Measurements from ENCODE around the gene TSHZ3.
A peak's percentile ranks its signal among the peaks of the same experiment; 100 is the strongest.

Gene TSHZ3

DNA sequence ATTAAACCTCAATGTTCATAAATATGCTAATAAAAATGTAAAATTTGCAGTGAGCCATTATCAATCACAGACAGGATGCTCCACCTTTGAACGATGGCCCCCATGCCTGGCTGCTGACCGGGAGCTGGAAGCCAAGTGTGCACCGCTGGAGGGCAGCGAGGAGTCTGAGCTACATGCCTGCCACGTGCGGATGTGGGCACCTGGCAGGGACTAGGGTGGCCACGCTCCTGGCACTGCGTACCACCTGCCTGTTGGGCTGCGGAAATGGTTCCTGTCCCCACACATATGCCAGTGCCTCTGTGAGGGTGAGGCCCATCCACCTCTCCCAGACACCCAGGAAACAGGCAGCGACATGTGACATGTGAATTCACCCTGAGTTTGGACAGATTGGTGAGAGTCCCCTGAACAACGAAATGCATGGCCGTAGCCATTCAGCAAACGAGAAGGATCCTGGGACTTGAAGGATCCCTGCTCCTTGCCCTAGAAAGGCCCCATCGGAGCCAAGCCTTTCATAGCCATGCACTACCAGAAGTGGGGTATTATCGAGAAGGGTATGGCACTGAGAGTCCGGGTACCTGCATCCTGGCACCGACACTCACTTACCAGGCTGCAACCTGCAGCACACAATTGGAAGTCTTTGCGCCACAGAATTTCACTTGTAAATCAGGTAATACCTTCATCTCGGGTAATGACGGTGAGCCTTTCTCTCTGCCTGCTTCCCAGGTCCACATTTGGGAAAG is 35.8 kb downstream of the TSHZ3 start:
- peak; percentile 51 to 83 for DNase-seq

DNA sequence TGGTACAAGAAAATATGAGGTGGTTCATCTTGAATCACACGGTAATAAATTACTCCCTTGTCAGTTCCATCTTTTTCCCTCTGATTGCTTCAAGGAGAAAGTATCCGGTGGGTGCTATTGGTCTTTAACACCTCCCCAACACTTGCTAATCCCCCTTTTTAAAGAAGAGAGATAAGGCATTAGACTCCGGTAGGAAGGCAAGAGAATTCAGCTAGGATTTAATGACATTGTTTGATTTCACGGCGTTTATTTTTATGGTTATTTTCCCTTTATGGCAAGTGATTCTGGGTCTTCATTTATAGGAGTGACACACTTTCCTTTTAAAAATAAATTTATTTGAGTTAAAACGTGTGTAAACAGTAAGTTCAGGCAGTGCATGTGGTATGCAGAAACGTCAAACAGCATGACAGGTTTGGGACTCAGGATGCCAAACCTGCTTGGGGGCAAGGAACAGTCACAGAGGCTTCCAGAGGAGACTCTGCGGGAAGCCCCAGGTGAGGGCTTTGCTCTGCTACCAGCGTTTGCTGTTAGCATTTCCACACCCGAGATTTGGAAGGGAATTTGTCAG is 36.5 kb downstream of the TSHZ3 start:
- DNase-seq: no peak

DNA sequence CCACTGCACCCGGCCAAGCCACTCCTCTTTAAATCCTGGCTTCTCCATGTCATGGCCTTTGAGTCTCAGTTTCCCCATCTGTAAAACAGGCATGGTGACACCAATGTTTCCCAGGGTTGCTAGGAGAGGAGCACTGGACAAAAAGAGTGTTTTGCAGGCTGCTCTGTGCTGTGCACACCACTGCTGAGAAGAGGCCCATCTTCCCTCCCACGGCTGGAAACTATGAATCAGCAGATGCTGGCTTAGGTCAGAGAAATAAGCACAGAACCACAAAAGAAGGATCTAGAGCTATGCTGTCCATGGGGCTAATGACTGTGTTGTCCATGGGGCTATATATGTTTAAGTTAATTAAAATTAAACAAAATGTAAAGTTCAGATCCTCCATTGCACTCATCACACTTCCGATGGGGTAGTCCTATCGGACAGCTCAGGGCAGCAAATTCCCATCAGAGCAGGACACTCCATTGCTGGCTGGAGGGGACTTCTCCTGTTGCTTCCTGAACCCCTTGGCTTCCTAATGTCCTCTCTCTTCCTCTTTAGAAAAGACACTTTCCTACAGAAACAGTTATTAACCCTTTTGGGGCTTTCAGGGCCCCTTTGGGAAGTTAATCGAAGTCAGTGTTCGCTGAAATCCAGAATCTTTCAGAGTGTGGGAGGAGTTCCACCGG is 37.1 kb downstream of the TSHZ3 start:
- no peak for DNase-seq

DNA sequence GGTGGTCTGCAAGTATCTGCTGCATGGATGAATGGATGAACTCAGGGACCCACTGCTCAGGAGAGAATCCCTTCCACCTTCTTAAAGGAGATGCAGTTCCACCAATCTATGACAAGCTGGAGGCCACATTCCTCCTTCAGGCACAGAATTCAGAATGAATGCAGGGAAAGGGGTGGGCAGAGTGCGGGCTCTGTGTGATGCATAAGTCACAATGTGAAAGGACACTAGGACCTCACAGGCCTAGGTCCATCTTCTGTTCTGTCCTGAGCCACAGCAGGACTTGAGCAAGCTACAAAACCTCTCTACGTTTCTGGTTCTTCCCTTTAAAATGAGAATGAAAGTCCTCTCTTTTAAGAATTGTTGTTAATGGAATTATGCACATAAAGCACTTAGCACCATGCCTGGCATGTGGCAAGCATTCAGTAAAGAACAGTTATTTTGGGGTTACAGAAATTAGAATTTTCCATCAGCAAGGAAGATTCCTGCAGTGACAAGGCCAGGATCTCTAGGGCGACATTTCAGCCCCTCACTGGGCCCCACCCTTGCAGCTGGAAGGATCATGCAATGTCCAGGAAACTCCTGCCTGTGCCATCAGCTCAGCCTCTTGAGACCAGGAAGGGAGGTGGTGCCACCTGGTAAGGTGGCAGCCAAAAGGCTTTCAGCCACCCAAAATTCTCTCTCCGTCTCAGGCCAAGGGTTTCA is 38.7 kb downstream of the TSHZ3 start:
- DNase-seq: no peak

DNA sequence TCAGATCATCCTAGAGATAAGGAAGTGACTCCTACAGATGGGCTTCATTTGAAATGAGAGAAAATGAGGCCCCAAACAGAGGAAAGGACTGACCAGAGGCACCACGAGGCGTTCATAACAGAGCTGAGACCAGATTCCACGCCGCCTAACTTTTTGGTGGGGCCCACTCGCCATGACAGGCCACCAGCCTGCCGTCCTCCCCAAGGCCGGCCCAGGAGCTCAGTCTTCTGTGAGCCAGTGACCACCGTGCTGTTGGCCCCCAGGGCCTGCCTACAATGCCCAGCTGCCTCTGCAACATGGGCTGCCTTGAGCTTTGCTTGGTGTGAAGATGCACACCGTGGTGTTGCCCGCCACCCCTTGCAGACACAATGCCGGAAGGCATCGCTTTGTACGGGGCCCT is 40.5 kb downstream of the TSHZ3 start:
- DNase-seq: no peak

DNA sequence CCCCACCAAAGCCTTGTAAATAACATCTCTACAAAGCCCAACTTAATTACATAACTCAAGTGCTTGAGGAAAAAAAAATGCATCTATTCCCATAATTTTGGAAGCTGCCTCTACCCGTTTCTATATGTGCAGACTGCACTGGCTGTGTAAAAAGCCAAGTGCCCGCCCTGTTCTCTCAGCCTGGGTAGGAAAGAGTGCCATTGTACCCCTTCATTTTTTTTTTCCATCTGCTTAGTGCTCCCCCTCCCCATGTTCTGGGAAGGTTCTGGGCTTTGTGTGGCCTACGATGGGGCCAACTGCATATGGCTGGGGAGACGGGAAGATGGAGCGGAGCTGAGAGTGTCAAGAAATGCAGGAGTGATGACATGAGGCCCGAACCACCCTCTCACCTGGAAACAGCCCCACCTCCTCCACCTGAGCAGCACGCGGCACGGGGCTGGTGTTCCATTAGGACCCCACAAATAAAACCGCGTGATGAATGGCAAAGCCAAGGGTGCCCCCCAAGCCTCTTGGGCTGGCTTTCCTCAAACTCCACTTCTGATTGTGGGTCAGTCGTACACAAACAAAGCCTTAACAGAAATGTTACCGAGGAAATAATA is 42.1 kb downstream of the TSHZ3 start:
- no peak for DNase-seq

DNA sequence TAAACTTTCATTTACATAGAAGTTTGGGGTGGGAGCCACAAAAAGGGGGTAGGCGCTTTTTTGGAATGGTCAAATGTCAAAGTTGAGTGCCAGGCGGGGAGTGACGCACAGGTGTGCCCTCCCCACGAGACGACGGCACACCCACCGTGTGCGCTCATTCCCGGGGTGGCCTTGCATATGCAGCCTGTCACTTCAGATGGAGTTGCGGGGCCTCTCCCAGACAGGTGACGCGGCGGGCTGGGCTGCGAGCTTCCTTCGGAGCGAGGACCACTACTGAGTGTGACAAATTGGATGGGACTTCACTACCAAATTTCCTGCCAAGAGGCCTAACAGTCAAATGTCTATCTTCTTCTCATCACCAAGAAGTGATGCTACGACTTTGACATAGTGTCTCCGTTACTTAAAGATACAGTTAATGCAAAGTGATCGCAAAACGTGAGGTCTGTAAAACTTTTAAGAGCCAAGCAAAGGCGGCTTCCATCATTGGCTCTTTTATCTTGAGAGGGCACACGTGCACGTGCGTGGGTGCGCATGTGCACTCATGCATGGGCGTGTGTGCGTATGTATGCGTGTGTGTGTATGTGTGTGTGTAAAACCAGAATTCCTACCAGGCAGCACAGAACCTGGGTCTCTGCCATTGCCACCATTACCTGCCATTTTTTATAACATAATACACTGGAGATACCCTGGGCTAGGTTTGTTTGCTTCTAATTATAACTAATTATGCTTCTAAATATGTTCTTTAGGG is 43.1 kb downstream of the TSHZ3 start:
- no peak for DNase-seq

DNA sequence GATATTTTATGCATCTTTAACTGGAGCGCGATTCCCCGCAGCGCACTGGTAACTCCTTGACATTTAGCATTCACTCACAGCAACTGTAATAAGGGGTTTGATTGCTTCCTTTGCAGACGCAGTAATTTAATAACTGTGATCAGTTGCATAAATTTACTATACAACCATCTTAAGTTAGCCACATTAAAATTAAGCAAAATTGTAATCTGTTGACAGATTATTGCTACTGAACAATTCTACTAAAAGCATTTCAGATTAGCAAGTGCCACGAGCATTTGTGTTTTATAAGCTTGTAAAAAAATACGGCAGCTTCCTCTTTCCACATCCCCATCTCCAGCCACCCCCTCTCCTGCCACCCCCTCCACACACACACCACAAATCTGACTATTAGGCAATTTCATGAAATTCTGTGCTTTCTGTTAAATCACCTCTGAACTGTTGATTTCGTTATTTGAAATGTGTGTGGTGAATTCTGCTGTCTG is 44.4 kb downstream of the TSHZ3 start:
- DNase-seq: no peak

DNA sequence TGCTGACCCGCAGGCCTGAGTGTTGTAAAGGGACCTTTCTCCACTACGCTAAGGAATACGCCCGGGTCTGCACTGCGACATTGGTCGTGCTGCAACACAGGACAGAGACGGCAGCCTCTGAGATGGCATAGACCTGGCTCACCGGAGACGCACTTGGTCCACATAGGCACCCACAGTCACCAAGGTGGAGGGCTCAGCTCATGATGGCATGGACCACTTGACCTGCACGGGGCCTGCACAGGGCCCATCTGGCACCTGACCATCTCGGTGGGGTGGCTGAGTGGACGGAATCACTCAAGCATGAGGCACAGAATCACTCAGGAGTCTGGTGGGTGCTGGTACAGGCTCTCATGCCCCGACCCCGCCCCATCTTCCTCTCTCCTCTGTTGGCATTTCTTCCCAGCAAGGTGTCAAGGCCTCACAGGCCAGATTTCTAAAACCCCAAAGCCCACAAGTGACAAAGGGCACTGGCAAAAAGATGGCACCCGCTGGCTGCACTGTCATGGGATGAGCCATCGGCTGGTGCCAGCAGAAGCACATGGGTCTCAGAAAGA is 45.9 kb downstream of the TSHZ3 start:
- no peak for DNase-seq

DNA sequence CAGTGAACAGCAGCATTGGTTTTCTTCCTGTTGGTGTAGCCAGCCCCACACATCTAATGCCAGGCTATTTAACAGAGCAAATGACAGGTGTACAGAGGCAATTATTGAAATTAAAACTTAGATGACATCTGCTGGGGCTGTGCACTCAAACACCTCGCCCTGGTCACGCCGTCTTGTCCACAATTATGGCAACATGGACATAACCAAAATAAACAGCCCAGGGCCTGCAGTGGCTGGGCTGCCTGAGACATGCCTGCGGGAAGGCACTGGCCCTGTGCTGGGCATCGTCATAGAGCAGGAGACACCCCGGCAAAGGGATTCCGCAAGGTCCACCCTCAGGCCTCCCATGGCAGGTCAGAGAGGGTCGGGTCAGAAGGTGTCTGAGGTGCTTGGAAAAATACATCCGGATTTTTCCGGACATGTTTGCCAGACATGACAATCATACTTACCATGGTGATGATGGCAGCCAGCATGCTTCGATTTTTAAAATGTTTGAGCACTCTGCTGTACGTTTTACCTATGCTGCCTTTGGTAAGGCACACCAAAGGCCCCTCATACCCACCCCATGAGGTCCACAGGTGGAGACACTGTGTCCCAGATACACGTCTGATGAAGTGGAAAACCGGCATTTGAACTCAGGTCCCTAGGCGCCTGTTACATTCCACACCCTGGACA is 47.8 kb downstream of the TSHZ3 start:
- DNase-seq: no peak

DNA sequence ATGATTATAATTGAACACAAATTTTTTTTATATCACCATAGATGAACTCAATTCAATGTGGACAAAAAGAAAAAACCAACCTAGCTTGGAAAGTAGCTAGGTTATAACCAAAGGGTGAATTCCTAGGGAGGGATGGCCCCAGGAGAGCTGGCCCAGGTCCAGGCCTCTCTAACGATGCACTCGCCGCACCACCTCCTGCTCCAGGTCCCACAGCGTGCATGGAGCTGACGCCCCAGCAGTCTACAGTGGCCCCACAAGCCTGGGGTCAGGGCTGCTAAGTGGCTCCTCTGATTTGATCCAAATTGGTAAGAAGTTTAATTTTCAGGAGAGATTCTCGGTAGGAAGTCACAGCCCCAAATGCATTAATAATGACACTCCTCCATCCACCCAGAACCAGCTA is 48.8 kb downstream of the TSHZ3 start:
- DNase-seq: no peak

DNA sequence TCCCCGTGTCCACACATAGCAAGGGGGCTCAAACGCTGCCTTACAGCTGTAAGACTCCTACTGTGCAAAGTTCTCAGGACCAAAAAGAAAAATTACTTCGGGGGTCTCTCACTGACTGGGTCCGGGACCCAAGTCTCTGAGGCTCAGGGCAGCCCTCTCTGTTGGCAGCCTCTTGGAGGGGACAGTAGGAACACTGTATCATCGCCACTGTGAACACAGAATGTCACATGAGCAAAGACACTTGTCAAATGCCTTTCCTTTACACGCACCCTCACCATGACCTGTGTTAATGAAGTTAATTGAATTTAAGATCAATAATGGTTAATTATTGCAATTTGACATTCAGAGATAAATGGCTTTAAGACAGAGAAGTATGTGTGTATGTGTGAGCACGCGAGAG is 49.6 kb downstream of the TSHZ3 start:
- DNase-seq: no peak

DNA sequence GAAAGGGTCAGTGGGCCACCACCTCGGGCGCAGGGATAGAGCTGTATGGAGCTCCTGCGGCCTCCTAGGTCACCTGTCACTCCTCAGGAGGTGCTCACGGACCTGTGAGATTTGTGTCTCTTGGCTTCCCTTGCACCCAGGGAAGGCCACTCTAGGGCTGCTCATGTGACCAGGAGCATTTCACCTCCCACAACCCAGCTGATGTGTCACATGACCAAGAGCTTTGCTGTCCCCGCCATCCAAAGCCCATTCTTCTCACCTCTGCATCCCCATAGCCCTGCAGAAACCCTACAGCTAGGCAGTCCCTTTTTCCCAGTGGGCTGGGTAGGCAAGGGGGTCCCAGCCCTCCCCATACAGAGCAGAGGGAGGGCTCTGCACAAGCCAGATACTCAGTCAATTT is 51.2 kb downstream of the TSHZ3 start:
- DNase-seq: no peak

DNA sequence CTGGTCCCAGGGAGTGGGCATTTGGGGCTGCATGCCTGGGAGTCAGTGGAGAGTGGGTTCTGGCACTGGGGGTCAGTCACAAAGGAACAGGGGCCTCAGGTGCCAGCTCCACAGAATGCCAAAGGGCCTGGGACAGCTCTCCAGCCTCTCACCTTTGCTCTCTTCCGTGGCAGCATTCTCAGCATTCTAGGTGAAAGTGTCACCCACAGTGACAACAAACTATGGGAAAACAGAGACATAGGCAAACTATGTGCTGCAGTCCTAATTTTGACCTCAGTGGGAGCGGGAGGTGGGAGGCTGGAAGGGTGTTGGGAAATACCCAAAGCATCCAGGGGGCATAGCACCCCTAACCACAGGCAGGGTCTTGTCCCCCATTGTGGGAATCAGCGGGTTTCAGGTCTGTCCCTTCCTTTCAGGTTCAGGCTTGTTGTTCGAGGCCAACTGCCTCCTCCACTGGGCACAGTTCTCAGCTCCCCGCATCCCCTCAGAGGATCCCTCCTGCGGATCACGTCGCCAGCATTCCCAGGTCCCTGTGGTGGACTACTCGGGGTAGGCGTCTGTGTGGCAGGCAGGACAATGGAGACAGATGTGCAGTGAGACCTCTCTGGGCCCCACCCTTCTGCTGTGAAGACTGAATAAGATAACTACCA is 52.4 kb downstream of the TSHZ3 start:
- DNase-seq: no peak

DNA sequence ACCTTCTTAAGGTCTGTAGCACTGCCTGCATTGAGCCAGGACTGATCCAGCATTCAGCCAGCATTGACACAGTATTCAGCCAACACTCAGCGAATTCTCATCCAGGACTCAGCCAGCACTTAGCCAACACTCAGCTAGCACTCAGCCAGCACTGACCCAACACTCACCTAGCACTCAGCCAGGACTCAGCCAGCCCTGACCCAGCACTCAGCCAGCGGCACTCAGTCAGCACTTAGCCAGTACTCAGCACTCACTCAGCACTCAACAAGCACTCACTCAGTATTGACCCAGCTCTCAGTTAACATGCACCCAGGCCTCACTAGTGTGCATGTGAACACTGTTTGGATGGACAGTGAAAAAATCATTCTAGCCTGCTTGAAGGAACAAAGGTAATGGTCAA is 55.0 kb downstream of the TSHZ3 start:
- DNase-seq: no peak

DNA sequence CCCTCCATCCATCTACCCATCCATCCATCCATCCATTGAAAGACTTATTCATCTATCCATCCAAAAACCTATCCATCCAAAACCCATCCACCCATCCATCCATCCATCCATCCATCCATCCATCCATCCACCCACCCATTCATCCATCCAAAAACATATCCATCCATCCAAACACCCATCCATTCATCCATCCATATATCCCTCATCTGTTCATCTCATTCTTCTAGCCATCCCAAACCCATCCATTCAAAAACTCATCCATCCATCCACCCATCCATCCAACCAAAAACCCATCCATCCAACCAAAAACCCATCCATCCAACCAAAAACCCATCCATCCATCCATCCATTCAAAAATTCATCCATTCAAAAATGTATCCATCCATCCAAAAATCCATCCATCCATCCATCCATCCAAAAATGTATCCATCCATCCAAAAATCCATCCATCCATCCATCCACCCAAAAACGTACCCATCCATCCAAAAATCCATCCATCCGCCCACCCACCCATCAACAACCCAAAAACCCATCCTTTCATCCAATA is 56.5 kb downstream of the TSHZ3 start:
- DNase-seq: no peak

DNA sequence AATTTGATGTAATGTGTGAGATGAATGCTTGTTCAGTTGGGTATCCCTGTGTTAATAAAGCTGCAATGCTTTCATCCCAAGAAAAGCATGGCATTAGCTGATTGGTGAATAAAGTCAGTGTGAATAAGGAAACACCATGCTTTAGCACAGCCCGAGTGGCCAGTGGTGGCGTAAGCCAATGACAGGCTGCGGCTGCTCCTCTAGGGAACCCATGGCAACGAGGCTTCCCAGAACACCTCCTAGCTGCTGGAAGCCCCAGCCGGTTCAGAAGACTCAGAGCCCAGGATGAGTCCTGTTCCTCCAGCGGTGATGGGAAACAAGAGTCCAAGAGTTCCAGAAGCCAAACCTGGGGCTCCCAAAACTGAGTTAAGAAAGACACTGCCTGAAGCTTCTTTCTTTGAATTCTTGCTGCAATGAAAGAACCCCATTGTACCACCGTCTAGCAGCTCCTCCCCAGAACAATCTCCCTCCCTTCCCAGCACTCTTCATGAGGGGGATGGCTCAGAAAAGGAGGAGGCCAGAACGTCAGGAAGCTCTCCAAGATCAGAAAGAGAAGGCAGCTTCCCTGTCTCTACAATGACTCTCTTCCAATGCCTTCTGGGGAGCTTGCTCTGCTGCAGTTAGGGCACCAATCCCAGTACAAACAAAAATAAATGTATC is 58.2 kb downstream of the TSHZ3 start:
- DNase-seq: no peak

DNA sequence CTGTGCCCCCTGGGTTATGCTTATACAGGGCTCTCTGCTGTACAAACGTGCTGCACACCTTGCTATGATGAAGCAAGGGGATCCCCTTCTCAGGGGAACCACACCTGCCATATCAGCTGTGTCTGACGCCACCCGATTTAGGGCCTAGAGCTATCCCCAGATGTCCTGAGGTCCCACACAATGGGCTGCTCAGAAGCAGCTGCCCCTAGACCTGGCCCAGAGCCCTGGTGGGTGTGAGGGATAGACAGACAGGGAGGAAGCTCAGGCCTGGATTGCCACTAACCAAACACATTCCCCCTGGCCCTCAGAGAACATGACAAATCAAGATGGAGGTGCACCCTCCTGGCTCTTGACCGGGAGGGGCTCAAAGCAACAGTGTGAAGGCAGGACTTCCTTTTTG is 59.3 kb downstream of the TSHZ3 start:
- DNase-seq: no peak

DNA sequence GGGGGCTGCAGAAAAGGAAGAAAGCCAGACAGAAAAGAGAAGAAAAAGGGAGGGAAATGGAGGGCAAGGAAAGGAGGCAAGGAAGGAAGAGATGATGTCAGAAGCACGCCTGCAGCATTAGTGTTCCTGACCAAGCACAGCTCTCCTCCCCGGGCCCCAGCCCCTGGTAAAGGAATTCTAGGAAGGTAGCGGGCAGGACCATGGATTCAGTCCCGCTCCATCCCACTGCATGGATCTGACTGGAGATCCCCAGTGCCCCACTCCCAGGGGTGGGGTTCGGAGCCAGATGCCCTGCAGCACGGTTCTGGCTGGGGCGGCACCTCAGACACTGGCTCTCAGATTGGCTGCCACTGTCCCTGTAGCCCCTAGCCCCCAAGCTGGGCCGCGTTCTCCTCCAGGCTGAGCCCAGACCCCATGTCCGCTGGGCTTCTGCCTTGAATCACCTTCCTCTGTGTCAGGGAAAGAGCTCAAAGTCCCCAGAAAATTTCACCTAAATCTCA is 59.8 kb downstream of the TSHZ3 start:
- no peak for DNase-seq

DNA sequence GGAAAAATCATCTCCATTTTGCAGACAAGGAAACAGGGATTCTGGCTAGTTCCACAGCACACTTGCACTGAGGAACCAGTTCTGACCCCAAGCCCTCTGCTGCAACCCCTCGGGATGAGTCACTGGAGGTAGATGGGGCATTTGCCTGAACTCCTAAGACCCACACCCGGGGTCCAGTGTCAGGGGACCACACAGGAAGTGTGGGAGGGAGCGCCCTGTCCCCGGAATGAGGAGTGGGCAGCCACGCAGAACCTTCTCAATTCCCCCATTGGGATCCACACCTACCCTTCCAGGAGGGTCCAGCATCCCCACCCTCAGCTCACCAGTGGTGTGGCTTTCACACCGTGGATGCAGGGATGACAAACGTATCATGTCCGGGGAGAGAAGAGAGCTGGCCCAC is 62.7 kb downstream of the TSHZ3 start:
- no peak for DNase-seq
